Lower leg skin (tissue), 4 donors: ENCODE results near the gene IL17D. TPM values are rescaled to one million over a fixed set of nuclear protein-coding genes. Genes with fewer than 3 reads are reported as not detected.

Experiments used
- DNase-seq, 2 donors: peaks; one replicate each; pipeline ENCODE4 v3.0.0-alpha.2; 2019; ENCODE audit warnings: low spot score in 2 of 2
- H3K4me3 ChIP-seq: fragments of 200-600 bp; sonication (generic); 2 replicates; pipeline ENCODE4 v1.5.1; 2017; ENCODE audit warnings: mild to moderate bottlenecking, low read depth; ENCODE audit not compliant: poor library complexity, severe bottlenecking
- POLR2A ChIP-seq, 2 donors: fragments of 450-650 bp; IDR thresholded peaks; one replicate each; pipeline ENCODE4 v1.6.1; 2016 to 2017; ENCODE audit warnings: antibody characterized with exemption in 2 of 2, mild to moderate bottlenecking in 1 of 2, moderate library complexity in 1 of 2
- WGBS, 2 donors: methylation state at CpG; one replicate each; pipeline ENCODE4 v1.1.5; 2018; 5-methylcytosine and 5-hydroxymethylcytosine counted together
- intact Hi-C: fragments of 100-400 bp; cut with DNase I; formaldehyde crosslinking; loops from one replicate; pipeline ENCODE4 v1.15.0; 2023; ENCODE audit warnings: low total_unique reads
- total RNA-seq, 4 donors: library from RNA; depleted of rRNA; stranded (reverse); fragments of >200 nt; gene quantifications; one replicate each; pipeline ENCODE4 v1.1.0, GENCODE V29; 2016
- TF ChIP-seq, protein P1 (sequence below), 3 donors: fragments of 450-650 bp; IDR thresholded peaks; one replicate each; pipeline ENCODE4 v1.5.1; 2016; ENCODE audit warnings: antibody characterized with exemption in 3 of 3, mild to moderate bottlenecking in 3 of 3, moderate library complexity in 2 of 3

The IL17D gene
- total RNA-seq, 4 donors from 2014 or later = 0.76 to 3.5 (median 1.9) TPM

DNA sequence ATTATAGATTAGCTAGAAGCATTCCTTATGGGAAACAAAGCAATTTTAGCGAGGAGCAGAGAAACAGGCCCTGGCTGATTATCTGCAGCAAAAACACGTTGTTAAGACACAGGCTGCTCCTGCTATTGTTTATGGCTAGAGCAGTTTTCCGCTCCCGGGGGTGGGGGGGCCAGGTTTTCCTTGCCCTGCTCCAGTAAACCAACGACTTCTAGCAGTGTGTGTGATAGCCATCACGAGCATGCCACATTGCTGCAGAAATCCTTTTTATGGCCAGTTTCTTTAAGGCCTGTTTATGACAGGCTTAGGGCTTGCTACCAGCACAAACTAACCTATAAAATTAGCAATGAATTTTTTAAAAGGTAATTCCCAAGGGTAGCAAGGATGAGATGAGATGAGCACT is 18.4 kb upstream of the IL17D start:
- intact Hi-C loops = no loop called here
- WGBS, 2 donors = 79 to 86% methylated on average over 6 of the region's 6 CpGs
- TF ChIP-seq POLR2A (IDR thresholded peaks at IDR 0.05) = no peak
- TF ChIP-seq, protein P1, sequence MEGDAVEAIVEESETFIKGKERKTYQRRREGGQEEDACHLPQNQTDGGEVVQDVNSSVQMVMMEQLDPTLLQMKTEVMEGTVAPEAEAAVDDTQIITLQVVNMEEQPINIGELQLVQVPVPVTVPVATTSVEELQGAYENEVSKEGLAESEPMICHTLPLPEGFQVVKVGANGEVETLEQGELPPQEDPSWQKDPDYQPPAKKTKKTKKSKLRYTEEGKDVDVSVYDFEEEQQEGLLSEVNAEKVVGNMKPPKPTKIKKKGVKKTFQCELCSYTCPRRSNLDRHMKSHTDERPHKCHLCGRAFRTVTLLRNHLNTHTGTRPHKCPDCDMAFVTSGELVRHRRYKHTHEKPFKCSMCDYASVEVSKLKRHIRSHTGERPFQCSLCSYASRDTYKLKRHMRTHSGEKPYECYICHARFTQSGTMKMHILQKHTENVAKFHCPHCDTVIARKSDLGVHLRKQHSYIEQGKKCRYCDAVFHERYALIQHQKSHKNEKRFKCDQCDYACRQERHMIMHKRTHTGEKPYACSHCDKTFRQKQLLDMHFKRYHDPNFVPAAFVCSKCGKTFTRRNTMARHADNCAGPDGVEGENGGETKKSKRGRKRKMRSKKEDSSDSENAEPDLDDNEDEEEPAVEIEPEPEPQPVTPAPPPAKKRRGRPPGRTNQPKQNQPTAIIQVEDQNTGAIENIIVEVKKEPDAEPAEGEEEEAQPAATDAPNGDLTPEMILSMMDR (IDR thresholded peaks at IDR 0.05) = no peak
- H3K4me3 ChIP-seq = no peak overlapping the region
- no peak for DNase-seq

DNA sequence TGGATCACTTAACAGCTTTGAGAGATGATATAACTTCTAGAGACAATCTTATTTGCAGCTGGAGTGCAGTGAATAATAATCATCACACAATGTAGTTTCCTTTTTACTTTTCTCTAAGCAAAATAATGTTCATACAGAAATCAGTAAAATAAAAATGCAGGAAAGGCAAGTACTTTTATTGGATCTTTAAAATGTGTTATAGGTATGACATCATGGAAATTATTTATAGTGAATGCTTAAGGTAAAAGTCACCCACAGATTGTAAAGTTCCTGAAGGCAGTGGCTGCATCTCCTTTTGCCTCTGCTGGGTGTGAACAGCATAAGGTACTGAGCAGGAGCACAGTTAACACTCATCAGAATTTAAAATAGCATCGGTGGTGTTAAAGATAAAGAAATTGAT is 17.3 kb upstream of the IL17D start:
- WGBS, 2 donors = 91 to 96% methylated on average over 1 of the region's 1 CpG
- DNase-seq = no peak
- intact Hi-C loops = no loop called here
- TF ChIP-seq POLR2A (IDR thresholded peaks at IDR 0.05) = no peak
- TF ChIP-seq, protein P1 (IDR thresholded peaks at IDR 0.05) = no peak
- H3K4me3 ChIP-seq = no peak overlapping the region

DNA sequence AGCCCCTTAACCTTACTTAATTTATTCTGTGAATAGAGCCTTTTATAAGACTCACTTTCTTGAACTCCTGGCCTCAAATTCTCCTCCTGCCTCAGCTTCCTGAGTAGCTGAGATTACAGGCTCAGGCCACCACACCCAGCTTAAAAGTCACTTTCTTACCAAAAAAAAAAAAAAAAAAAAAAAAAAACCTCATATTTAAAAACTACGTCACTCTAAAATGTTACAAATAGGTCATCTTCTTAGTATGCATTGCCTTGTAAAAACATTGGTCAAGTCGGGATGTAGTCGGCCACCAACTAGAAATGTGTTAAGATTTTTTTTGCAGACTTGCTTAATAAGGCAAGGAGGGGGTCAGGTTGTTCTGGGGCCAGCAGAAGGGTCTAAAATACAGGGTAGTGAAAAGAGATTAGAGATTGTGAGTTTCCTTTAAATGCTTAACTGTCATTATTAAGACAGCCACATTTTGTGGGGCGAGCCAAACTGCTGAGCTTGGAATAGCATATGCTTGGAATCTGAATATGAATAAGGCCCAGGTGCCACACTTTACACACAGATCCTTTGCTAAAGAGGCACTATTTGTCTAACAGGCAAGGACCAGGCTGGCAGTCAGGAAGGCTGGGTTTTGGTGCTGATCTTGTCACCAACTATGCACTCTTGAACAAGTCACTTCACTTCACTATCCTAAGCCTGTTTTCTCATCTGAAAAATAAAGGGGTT is 16.5 kb upstream of the IL17D start:
- H3K4me3 ChIP-seq = no peak overlapping the region
- intact Hi-C loops = no loop called here
- TF ChIP-seq, protein P1 (IDR thresholded peaks at IDR 0.05) = no peak
- no peak for TF ChIP-seq POLR2A (IDR thresholded peaks at IDR 0.05)
- 85 to 90% methylated on average over 4 of the region's 4 CpGs for WGBS, 2 donors
- DNase-seq = no peak

DNA sequence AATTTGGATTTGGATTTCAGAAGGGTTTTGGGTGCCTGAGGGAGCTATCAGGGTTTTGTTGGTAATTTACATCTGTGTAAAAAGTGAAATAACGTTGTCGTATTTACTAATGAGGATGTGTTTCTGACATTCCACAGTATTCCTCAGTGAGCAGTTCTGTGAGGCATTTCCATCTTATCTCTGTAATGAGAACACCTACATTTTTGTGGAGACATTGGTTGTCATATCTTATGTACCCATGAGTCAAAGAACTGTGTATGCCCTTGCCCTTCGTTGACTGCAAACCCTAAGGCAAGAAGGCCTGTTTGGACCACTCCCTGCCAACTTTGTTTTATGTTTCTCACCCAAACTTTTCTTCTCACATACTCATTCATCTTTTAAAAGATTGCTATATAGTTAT is 14.2 kb upstream of the IL17D start:
- 85 to 88% methylated on average over 3 of the region's 3 CpGs for WGBS, 2 donors
- TF ChIP-seq, protein P1 (IDR thresholded peaks at IDR 0.05) = no peak
- no peak for TF ChIP-seq POLR2A (IDR thresholded peaks at IDR 0.05)
- H3K4me3 ChIP-seq = no peak overlapping the region
- DNase-seq = no peak
- intact Hi-C loops = no loop called here

DNA sequence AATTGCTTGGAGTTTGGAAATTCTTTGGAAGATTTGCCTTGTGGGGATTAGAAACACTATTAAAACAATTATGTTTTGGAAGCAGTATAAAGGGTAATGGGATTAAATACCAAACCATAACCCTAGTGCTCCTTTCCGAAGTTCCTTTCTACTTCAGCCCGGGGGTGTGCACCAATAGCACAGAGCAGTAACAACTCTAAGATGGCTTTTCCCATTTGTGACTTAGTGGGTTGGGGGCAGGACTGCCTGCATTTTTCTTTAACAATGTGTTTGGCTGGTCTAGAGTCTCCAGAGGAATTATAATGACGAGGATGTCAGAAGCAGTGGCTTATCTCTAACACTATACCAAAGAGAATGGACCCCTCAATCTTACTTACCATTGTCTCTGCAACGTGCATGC is 11.9 kb upstream of the IL17D start:
- intact Hi-C loops = no loop called here
- WGBS, 2 donors = 66 to 72% methylated on average over 4 of the region's 4 CpGs
- no peak for TF ChIP-seq POLR2A (IDR thresholded peaks at IDR 0.05)
- TF ChIP-seq, protein P1 (IDR thresholded peaks at IDR 0.05) = no peak
- DNase-seq = no peak
- no peak overlapping the region for H3K4me3 ChIP-seq

DNA sequence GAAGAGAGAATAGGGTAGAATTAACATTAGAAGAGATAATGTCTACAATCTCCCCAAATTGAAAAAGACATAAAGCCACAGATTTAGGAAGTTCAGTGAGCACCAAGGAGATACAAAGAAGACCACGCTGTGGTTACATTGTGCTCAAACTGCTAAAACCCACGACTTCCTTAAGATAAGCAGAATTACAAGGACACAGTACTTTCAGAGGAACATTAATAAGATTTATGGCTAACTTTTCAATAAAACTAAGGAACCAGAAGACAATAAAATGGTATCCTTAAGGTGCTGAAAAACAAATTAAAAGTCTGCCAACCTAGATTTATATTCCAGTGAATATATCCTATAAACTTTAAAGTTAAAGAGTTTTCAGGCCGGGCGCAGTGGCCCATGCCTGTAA is 7.4 kb upstream of the IL17D start:
- TF ChIP-seq, protein P1 (IDR thresholded peaks at IDR 0.05) = no peak
- TF ChIP-seq POLR2A (IDR thresholded peaks at IDR 0.05) = no peak
- no peak overlapping the region for H3K4me3 ChIP-seq
- intact Hi-C loops = no loop called here
- WGBS, 2 donors = 62 to 71% methylated on average over 4 of the region's 4 CpGs
- no peak for DNase-seq
